Measurements from ENCODE around the gene USP53. TPM values are rescaled to one million over a fixed set of nuclear protein-coding genes. Genes with fewer than 3 reads are reported as not detected.

USP53 gene
- total and polyA plus RNA-seq, 2 experiments from 2014 or later = 28.4 to 39.9 TPM

- TF ChIP-seq EZH2phosphoT487 (IDR thresholded peaks at IDR 0.05; ENCODE audit: low read depth, severe bottlenecking, unreplicated experiment) = no peak
- Histone ChIP-seq H3K4me1 (ENCODE audit: insufficient read depth) (no peaks in the 10 kb centered on the region), H3K27ac (no peak overlapping the region), H3K9me3 (ENCODE audit: low read depth) (peaks cover 8% of the 10 kb centered on the region), H3K9me2 (replicated peaks; ENCODE audit: insufficient read depth) (no peaks in the 10 kb centered on the region), H4K20me1 (ENCODE audit: insufficient read depth, poor library complexity, severe bottlenecking) (no peaks in the 10 kb centered on the region), H3K79me2 (peaks cover 36% of the 10 kb centered on the region), H2AFZ (no peak overlapping the region), H3K27me3 (no peaks in the 10 kb centered on the region), H3K4me3 (no peak overlapping the region), H3K4me2 (no peak overlapping the region), H3K36me3 (replicated peaks; ENCODE audit: insufficient read depth, low read depth) (no peaks in the 10 kb centered on the region)
- DNase-seq (ENCODE audit: low spot score) = no peak
These were observed 15.2 kb downstream of the USP53 start for GRCh38 chr4:119227690-119228089.

DNA sequence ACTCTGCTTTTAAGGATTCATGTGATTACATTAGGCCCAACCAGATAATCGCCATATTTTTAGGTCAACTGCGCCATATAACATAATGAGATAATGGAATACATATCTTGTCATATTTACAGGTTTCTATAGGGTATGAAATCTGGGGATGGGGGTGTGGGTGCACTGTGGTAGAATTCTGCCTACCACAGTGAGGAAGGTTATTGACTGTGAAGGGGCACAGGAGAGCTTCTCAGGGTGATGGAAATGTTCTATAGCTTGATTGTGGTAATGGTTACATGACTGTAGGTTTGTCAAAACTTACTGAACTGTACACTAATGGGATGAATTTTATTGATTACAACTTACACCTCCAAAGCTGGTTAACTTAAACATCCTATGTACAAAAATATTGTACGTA is 15.9 kb downstream of the USP53 start:
- 92% methylated on average over 3 of the region's 3 CpGs for WGBS (ENCODE audit: low lambda C conversion rate, missing lambda C conversion rate)
- Histone ChIP-seq H3K9me2 (replicated peaks; ENCODE audit: insufficient read depth) (no peaks in the 10 kb centered on the region), H3K4me1 (ENCODE audit: insufficient read depth) (no peaks in the 10 kb centered on the region), H3K36me3 (replicated peaks; ENCODE audit: insufficient read depth, low read depth) (no peaks in the 10 kb centered on the region), H2AFZ (no peak overlapping the region), H3K4me3 (no peak overlapping the region), H3K27me3 (no peaks in the 10 kb centered on the region), H3K79me2 (peaks cover 41% of the 10 kb centered on the region), H3K9me3 (ENCODE audit: low read depth) (peaks cover 8% of the 10 kb centered on the region), H3K27ac (no peak overlapping the region), H4K20me1 (ENCODE audit: insufficient read depth, poor library complexity, severe bottlenecking) (no peaks in the 10 kb centered on the region), H3K4me2 (no peak overlapping the region)
- TF ChIP-seq, protein P1, sequence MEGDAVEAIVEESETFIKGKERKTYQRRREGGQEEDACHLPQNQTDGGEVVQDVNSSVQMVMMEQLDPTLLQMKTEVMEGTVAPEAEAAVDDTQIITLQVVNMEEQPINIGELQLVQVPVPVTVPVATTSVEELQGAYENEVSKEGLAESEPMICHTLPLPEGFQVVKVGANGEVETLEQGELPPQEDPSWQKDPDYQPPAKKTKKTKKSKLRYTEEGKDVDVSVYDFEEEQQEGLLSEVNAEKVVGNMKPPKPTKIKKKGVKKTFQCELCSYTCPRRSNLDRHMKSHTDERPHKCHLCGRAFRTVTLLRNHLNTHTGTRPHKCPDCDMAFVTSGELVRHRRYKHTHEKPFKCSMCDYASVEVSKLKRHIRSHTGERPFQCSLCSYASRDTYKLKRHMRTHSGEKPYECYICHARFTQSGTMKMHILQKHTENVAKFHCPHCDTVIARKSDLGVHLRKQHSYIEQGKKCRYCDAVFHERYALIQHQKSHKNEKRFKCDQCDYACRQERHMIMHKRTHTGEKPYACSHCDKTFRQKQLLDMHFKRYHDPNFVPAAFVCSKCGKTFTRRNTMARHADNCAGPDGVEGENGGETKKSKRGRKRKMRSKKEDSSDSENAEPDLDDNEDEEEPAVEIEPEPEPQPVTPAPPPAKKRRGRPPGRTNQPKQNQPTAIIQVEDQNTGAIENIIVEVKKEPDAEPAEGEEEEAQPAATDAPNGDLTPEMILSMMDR (IDR thresholded peaks at IDR 0.05; ENCODE audit: poor library complexity) = no peak
- TF ChIP-seq EZH2 (IDR thresholded peaks at IDR 0.05; ENCODE audit: borderline replicate concordance) (no peak), EZH2phosphoT487 (IDR thresholded peaks at IDR 0.05; ENCODE audit: low read depth, severe bottlenecking, unreplicated experiment) (no peak)
- DNase-seq (ENCODE audit: low spot score) = no peak

DNA sequence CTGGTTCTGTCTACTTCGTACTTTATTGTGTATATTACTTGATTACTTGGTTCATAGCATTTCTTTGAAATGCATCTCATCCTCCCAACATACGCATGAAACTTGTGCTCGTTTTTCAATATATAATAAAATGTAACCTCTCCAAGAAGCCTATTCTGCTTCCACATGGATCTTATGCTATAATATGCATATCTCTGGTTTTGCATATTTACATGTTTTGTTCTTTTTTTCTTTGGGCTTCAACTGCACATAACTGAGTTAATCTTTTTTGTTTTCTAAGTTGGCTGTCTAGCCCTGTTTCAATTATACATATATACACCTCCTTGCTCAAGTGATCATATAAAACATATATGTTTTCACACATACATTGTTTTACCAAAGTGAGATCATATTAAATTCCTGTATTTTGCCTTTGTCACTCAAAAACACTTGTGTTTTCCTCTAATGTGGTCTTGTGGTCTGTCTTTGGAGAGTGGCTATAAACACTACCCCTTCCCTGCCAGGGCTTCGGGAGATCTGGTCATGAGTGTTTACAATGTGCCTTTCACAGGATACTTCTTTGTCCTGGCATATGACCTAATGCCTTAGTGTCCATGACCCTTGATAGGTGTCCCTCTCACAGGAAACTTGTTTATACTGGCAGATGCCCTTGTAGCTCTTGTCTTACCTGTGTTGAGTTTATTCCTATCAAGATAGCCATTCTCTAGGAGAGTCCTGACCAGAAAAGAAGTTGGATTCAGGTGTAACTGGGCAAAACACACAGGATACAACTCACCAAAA is 17.6 kb downstream of the USP53 start:
- Histone ChIP-seq H3K4me3 (no peak overlapping the region), H3K9me2 (replicated peaks; ENCODE audit: insufficient read depth) (no peaks in the 10 kb centered on the region), H2AFZ (no peak overlapping the region), H3K36me3 (replicated peaks; ENCODE audit: insufficient read depth, low read depth) (no peaks in the 10 kb centered on the region), H3K79me2 (peaks cover 49% of the 10 kb centered on the region), H3K4me1 (ENCODE audit: insufficient read depth) (no peaks in the 10 kb centered on the region), H3K27ac (no peak overlapping the region), H4K20me1 (ENCODE audit: insufficient read depth, poor library complexity, severe bottlenecking) (no peaks in the 10 kb centered on the region), H3K9me3 (ENCODE audit: low read depth) (no peaks in the 10 kb centered on the region), H3K27me3 (no peaks in the 10 kb centered on the region), H3K4me2 (no peak overlapping the region)
- TF ChIP-seq EZH2phosphoT487 (IDR thresholded peaks at IDR 0.05; ENCODE audit: low read depth, severe bottlenecking, unreplicated experiment) = no peak
- TF ChIP-seq, protein P1 (IDR thresholded peaks at IDR 0.05; ENCODE audit: poor library complexity) = no peak
- no peak for TF ChIP-seq EZH2 (IDR thresholded peaks at IDR 0.05; ENCODE audit: borderline replicate concordance)
- WGBS (ENCODE audit: low lambda C conversion rate, missing lambda C conversion rate) = 95% methylated on average over 4 of the region's 4 CpGs
- DNase-seq (ENCODE audit: low spot score) = no peak

DNA sequence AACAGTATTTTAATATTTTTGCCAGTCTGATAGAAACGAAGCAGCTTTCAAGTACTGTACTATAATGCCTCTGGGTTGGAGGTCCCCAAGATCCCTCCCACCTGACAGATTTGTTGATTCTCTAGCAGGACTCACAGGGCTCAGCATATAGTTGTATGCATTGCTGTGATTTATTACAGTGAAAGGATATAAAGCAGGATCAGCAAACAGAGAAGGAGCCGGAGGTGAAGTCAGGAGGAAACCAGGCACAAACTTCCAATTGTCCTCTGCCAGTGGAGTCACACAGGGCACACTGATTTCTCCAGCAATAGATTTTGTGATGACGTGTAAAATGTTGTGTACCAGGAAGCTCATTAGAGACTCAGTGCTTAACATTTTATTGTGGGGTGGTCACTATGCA is 19.0 kb downstream of the USP53 start:
- WGBS (ENCODE audit: low lambda C conversion rate, missing lambda C conversion rate) = 61% methylated on average over 3 of the region's 3 CpGs

More for the DNA sequence above, 19.0 kb downstream of the USP53 start:
- H3K9me2 ChIP-seq (replicated peaks; ENCODE audit: insufficient read depth) = no peaks in the 10 kb centered on the region
- H3K79me2 ChIP-seq = peaks cover 53% of the 10 kb centered on the region
- no peaks in the 10 kb centered on the region for H3K36me3 ChIP-seq (replicated peaks; ENCODE audit: insufficient read depth, low read depth)
- no peak overlapping the region for H3K4me2 ChIP-seq
- H3K4me3 ChIP-seq = no peak overlapping the region
- H3K4me1 ChIP-seq (ENCODE audit: insufficient read depth) = no peaks in the 10 kb centered on the region
- H4K20me1 ChIP-seq (ENCODE audit: insufficient read depth, poor library complexity, severe bottlenecking) = no peaks in the 10 kb centered on the region
- DNase-seq (ENCODE audit: low spot score) = no peak
- H3K9me3 ChIP-seq (ENCODE audit: low read depth) = no peaks in the 10 kb centered on the region
- no peak overlapping the region for H2AFZ ChIP-seq
- no peaks in the 10 kb centered on the region for H3K27me3 ChIP-seq
- H3K27ac ChIP-seq = peak overlapping the region; percentile 21
- TF ChIP-seq EZH2 (IDR thresholded peaks at IDR 0.05; ENCODE audit: borderline replicate concordance) = no peak
- TF ChIP-seq EZH2phosphoT487 (IDR thresholded peaks at IDR 0.05; ENCODE audit: low read depth, severe bottlenecking, unreplicated experiment) = no peak
- TF ChIP-seq, protein P1 (IDR thresholded peaks at IDR 0.05; ENCODE audit: poor library complexity) = no peak

Measured in hepatocyte (in vitro differentiated cells).